GM21529 (cell line): ENCODE data around the gene CCDC12.

ENCODE experiments used
- ATAC-seq: cut with Tn5 transposase; IDR thresholded peaks from one replicate; pipeline ENCODE4 v1.9.1; 2021; ENCODE audit not compliant: unreplicated experiment

Gene CCDC12

GRCh38 chr3:46976326-46977190, at the start of gene CCDC12:
TSS of gene CCDC12 (minus strand) at chr3:46976745. CDS start at chr3:46976732, 13 bp downstream.
- ATAC-seq, result peak; percentile 56

- no peak for ATAC-seq
Observed at GRCh38 chr3:47024932-47025331, 48.4 kb upstream of the CCDC12 start.

GRCh38 chr3:47022641-47023071, 46.1 kb upstream of the CCDC12 start:
- no peak for ATAC-seq

GRCh38 chr3:47020311-47020710, 43.8 kb upstream of the CCDC12 start:
- no peak for ATAC-seq

- peak; percentile 58 for ATAC-seq
Observed at GRCh38 chr3:47019201-47019600, 42.7 kb upstream of the CCDC12 start.

GRCh38 chr3:47018269-47018611, 41.7 kb upstream of the CCDC12 start:
- no peak for ATAC-seq

- ATAC-seq, result no peak
Observed at GRCh38 chr3:47017504-47018268, 41.1 kb upstream of the CCDC12 start.

- ATAC-seq, result no peak
Observed at GRCh38 chr3:47016934-47017435, 40.4 kb upstream of the CCDC12 start.

- ATAC-seq, result no peak
Observed at GRCh38 chr3:47016086-47016933, 39.8 kb upstream of the CCDC12 start.

- ATAC-seq, result no peak
Observed at GRCh38 chr3:47015151-47015550, 38.6 kb upstream of the CCDC12 start.

- no peak for ATAC-seq
Observed at GRCh38 chr3:47014036-47014435, 37.5 kb upstream of the CCDC12 start.

- ATAC-seq, result no peak
Observed at GRCh38 chr3:47013231-47013630, 36.7 kb upstream of the CCDC12 start.

- ATAC-seq, result no peak
Observed at GRCh38 chr3:47012342-47013230, 36.0 kb upstream of the CCDC12 start.

GRCh38 chr3:47011371-47011770, 34.8 kb upstream of the CCDC12 start:
- no peak for ATAC-seq

- ATAC-seq, result no peak
Observed at GRCh38 chr3:47010910-47011309, 34.4 kb upstream of the CCDC12 start.

- ATAC-seq, result no peak
Observed at GRCh38 chr3:47010111-47010712, 33.7 kb upstream of the CCDC12 start.

- peak; percentile 84 for ATAC-seq
Observed at GRCh38 chr3:47009225-47010110, 32.9 kb upstream of the CCDC12 start.

GRCh38 chr3:47008851-47009224, 32.3 kb upstream of the CCDC12 start:
- no peak for ATAC-seq
